Stimulated activated CD4-positive, alpha-beta T cell treated with anti-CD3 and anti-CD28 coated beads, Interleukin-12 subunit alpha, Interleukin-12 subunit beta, amount 100 ng/mL, for 48 hours (primary cell): ENCODE results near the gene ARSJ.

Experiments
- DNase-seq, 3 donors: peaks; one replicate each; pipeline ENCODE4 v3.0.0-alpha.2; 2020; ENCODE audit warnings: low read depth in 2 of 3, low spot score in 1 of 3

ARSJ gene

DNA sequence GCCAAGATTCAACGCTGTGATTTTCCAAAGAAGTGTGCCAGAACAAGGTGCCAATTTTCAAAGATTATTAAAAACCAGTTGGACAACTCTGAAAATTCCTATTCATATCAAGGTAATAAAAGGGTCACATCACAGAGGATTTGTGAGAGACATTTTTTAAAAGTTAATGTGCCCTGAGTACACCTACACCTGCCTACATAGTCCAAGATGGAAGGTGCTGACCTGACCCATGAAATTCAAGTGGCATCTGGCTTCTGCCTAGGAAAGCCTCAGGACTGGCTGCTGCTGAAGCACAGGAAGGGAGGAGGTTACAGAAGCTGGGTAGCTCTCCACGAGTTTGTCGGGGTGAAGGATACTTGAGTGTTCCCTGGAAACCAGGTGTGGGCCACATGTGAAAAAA is 11.4 kb upstream of the ARSJ start:
- no peak for DNase-seq

DNA sequence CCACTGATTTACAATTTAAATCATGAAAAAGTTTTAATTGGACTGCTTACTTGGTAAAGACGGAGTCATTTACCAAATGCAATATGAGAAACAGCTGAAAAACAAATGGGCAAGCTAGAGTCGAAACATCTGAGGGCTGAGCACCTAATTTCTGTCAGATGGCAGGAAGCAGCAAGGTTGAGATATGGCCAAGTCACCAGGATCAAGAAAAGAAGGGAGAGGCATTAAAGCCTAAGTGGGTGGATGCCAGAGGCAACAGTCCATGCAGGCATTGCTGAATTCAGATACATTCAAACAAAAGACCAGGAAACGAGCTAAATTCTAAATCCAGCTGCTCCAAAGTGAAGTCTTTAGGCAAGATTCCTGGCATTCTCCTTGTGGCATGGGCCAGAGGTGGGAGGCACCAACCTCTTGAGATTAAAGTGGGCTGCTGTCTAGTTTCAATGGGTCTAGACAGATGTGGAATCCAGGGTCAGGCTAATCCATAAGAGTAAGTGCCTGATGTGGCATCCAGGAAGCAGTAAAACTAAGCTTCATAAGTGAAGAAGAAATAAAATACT is 8.0 kb upstream of the ARSJ start:
- DNase-seq: no peak

DNA sequence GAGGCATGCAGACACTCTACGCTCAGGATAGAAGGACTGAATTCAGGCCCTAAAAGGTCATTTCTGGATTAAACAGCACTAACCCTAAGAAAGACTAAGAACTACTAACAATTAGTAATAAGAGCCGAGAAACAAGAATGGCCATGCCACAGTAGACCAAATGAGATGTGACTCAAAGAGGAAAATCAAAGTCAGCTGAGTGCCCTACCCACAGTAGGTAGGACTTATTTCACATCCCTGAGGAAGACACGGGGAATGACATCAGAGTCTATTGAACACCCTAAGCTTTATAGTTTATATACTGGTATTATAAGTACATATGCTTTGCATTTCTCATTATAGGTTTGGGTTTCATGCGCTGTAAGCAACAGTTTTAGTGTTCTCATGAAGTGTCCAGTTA is 2.7 kb upstream of the ARSJ start:
- DNase-seq: no peak

DNA sequence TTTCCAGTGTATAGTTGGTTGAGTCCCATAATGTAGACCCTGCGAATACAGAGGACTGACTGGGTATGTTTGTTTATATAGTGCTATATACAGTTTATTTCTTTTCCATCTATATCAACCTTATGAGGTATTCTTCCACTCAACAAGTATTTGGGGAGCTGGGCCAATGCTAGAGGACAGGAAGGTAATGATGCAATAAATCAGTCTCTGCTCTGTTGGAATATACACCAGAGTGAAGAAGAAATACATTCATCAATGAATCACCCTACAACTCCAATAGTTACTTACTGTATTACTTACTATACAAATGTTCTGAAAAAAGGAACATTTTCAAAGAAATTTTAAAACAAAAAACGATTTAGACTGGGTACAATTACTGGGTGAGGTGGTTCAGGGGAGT is 2.1 kb upstream of the ARSJ start:
- DNase-seq: no peak

DNA sequence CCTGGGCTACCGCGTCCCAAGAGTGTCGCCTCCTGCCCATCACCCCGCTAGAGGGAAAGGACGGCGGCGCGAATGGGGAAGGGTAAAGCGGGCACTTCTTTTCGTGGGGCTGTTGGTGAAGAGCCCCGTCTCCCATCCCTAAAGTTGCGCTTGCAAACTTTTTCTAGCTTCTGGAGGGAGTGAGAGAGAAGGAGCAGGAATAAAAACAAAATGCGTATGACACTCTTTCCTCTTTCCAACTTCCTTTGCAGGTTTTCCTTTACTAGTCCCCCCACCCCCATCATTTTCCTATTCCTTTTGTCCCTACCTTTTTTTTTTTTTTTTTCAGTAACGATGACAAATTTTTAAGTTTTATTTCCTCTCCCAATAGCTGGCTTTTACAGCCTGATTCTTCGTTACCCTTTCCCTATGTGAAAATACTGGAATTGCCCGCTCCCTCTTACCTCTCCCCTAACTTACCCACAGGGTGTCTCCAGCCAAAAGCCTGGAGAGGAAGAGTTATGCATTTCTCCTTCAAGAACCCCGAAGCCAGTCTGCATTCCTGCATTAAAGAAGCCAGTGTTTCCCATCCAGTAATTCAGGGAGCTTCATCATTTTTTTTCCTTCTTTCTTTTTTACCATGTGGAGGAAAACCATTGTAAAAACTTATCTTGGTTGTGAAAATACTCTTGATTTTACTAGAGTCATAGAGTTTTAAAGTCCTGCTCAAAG is 613 bp upstream of the ARSJ start:
- no peak for DNase-seq

DNA sequence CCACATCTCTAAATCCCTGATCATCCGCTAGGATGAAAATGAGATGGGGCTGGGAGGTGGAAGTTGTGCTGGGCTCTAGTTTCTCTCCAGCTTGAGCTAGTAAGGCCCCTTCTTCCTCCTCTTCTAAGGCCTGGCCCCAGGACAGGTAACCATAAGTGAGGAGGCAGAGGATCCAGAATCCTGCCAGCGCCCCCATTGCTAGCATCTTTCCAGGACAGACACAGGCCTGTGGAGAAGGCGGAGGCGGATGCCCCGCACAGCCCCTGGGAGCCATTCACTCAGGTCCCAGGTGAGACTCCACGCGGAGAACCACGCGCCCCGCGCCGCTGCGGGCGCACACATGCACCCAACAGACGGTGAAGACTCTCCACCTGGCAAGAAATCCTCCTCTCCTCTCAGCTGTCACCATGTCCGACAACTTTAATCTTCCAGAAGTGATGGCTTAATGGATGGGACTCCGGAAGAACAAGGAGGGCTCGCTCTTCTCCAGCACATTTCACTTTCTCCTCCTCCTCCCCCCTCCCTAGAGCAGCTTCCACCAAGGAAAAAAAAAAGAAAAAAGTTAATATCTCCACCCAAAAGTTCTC is 793 bp downstream of the ARSJ start:
- DNase-seq: no peak

DNA sequence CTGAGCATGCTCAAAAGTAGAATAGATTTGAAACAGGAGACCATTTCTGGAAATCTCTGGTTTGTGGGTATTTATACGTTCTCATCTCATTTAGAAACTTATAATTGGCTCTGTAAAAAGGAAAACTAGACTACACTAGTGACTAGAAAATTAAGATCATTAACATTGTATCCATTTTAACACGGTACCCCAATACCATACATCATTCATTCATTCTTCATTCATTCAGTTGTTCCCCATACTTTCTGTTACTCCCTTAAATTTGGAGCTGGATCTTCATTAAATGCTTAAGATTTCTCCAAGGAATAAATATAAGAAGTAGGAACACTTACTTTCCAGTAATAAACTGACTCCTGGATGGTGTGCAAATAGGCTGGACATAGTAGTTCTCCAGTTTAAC is 1.3 kb downstream of the ARSJ start:
- DNase-seq: no peak

DNA sequence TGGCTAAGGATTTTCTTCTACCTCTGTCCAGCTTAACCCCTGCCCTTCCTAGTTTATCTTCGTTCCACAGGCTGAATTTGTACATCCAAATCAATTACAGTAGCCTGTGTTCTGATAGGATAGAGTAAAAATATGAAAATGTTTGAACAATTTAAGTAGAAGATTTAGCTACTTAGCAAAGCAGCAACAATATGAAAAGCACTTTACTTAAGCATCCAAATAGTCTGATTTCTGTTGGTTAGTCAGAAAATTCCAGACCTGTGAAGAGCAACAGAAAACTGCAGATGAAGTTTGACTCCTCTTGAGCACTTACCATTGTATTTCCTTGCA is 2.0 kb downstream of the ARSJ start:
- DNase-seq: no peak

DNA sequence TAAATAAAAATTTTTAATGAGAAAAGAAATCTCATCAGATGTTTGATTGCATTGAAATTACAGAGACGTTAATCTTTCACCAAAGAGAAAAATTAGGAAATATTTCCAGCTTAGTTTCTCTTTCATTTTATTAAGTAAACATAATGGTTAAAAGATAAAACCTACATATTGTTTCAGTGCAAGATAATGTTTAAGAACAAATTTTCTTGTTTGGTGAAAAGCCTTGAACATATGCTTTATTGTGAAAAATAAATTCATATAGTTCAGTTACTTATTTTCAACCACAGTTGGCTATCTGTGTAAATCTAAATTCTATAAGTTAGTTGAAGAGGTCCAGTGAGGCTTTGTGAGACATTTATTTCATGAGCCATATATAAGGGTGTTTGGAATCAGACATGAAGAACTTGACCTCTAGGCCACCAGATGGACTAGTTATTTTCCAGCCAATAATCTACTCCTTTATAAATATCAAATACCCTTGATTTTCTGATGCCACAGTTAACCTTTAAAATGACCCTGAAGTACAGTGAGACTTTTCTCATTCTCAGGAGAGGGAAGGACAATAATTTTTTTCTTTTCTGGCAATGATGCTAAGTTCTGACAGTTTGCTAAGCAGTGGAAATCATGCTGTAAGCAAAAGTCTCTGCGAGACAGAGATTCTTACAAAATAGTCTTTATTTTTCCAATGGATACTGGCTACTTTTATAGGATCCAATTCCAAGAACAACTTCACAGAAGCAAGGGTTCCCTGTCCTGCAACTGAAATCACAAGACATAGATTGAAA is 2.5 kb downstream of the ARSJ start:
- DNase-seq: no peak

DNA sequence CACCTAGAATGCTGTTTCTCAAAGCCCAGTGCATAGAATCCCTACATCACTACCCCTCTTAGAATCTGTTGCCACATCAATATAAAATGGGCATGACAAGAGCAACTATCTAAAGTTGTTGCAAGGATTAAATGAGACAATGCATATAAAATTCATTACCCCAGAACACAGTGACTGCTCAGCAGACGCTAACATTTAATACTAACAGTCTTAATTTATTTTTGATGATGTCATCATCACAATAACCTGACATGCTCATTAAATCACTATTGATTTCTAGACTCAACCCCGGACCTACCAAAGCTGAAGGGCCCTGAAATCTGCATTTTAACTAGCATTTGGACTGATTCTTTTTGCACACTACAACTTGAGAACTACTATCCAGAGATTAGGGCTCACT is 3.9 kb downstream of the ARSJ start:
- no peak for DNase-seq

DNA sequence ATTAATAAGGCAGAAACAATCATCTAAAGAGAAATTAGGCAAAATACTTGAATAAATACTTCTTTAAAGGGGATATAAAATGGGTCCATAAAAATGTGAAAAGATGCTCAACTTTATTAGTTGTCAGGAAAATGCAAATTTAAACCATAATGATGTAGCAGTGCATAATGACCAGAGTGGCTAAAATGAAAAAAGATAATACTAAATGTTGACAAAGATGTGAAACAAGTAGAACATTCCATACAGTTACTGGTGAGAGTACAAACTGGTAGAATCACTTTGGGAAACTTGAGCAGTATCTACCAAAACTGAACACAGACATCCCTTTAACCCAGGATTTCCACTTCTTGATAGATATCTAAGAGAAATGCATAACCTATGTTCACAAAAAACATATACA is 5.0 kb downstream of the ARSJ start:
- DNase-seq: no peak

DNA sequence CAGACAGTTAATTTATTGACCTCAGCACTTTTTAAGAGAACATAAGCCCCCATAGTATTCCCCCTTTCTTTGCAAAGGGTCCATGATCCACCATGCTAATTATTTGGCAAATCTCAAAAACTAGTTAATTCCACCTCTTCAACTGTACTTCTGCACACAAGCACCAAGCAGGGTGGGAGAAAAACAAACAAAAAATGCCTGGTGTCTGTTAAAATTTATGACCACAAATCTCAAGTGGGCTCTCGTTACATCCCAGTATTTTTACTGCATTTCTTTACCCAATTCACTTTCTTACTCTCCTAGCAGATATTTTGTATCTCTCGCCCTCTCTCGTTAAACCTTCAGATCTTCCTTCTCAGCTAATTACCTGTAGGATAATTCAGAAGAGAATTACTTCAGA is 6.1 kb downstream of the ARSJ start:
- DNase-seq: no peak

DNA sequence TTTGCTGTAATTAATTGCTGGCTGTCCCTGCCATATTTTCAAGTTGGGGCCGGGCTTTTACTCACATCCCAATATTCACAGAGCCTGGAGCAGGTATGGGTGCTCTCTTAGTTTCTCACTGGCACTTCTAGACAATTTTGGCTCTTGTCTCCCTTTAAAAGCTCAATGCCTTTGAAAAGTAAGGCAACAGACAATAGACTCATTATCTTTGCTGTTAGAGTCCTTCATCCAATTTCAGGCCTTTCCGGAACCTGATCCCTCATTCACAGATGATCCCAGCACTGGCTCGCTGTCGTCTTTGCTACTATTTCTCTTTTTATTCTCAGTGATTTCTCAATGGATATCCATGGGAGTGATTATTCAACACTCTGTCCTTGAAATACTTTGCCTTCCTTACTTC is 6.7 kb downstream of the ARSJ start:
- no peak for DNase-seq

DNA sequence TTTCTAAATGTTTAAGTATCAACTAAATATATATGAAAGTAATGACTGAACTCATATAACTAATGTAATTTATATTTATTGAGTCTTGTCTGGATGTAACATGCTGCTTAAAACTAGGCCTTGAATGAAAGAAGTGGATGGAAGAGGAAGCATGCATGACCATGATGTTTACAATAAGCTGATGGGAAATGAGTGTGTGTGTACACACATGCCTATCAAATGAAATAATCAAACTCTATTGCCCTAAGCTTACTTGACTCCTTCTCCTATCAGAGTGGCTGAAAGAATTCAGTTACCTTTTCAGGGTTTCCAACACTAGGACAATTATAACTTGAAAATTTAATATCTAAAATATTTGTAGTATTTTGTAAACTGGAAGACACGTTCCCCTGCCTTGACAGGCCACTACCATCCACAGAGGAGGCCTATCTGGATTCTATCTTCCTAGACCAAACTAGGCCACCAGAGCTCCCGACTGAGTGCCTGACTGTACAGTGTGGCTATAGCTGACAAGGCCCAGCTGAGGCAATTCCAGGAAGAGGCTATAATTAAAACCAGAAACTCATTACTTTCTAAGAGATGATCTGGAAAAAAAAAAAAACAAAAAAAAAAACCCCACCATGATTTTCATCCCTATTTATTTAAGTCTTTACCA is 7.6 kb downstream of the ARSJ start:
- DNase-seq: no peak

DNA sequence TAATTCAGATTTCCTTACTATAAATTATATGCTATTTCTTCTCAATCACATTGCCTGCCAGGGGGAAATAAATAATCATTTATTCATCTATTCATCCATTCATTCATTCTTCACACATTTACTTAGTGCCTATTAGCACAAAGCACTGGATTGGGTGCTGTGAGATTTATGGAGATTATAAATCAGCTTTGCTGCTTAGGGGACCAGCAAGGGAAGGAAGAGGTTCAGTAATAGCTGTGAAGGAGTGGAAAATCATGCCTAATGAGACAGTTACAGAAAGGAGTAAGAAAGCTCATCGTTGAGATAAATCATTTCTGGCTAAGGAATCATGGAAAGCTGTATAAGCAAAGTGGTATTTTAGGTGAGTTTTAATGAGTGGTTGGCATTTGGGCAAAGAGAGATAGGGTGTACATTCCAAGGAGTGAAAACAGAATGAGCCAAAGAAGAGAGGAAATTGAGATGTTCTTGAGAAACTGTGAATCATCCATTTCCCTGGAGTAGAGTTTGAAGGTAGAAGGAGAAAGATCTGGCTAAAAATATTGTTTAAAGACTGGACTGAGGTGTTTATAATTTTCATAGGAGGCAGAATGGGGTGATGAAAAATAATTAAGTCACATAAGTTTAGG is 9.6 kb downstream of the ARSJ start:
- no peak for DNase-seq

DNA sequence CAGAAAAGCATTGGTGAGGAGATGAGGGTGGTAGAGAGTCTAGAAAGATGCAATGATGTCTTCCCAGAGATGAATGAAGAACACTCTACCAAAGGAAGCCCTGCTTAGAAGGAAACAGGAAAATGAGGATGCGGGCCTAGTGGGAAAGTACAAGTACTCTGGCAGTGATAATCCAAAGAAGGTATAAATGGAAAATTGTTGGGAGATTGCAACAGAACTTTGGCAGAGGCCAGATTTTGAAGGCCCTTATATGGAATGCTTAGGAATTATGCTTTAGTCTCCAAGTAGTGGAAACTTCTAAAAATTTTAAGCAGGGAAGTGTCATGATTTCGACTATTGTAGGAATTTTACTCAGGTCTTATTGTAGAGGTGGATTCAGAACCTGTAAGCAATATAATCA is 11.0 kb downstream of the ARSJ start:
- no peak for DNase-seq

DNA sequence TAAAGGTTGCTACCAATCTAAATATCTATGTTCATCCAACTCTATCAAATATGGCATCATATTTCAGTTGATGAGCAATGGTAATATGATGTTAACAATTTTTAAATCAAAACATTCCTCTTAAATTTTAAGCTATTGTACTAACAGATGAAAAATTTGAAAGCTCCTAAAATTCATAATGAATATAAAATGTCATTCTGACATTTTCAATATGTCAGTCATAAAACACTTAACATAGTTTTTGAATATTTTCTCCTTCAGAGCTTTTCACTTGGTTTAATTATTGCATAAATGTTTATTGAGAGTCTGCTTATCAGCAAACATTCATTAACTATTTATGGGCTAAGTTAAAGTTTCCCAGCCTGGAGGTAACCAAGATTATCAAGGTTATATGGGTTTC is 11.8 kb downstream of the ARSJ start:
- DNase-seq: no peak

DNA sequence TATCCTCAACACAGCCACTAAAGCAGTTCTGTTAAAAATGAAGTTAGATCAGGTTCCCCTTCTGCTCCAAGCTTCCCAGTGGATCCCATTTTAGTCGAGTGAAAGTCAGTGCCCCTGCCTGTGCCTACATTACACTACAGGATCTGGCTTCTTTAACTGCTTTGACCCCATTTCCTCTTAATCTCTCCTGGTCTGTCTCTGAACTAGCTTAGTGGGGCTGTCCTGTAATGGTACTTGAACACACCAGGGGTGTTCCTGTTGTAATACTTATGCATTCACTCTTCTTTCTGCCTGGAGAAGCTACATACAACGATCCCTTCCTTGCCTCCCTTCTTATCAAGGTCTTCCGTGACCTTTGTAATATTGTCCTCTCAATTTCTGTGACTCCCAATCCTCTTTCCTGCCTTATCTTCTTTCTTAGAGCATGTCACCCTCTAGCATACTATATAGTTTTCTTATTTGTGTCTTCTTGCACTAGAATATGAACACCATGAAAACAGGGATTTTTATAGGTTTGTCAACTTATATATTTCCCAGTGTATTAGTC is 16.7 kb downstream of the ARSJ start:
- DNase-seq: no peak

DNA sequence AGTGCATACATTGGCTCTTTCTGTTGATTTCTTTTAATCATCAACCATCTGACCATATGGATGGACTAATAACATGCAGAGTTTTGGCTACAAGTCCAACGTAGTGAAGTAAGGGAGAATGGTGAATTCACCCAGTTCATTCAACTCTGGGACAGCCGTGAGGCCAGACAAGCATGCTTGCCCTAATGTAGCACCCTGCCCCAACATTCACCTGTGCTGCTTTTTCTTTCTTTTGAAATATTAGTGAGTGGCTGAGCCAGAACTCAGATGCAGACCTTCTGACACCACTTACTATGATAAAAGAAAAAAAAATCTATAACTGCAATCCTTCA is 17.5 kb downstream of the ARSJ start:
- DNase-seq: no peak

DNA sequence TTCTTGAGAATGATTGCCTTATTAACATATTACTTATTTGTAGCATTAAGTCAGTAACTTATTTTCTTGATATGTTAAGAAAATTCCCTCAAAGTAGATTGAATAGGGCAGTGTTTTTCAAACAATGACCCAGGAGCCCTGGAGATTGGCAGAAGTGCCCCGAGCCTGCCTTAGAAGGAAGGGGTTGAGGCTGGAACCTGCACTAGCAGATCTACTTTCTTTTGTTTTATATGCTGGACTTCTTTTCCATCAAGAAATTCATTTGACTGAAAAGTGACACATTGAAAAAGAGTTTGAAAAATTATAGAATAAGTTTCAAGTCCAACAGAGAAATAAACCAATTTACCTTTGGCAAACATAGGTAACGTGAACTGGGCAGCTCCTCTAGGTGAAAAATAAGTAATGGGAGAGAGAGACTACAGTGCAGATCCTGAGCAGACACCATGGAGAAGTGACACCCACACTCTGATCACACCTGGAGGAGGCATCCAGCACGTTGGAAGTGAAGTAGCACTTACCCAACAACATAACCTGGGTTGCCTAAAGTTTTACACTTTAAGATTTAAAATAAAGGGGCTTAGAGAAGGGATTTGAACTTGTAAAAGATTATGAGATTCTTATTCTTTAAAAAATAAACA is 18.6 kb downstream of the ARSJ start:
- no peak for DNase-seq

DNA sequence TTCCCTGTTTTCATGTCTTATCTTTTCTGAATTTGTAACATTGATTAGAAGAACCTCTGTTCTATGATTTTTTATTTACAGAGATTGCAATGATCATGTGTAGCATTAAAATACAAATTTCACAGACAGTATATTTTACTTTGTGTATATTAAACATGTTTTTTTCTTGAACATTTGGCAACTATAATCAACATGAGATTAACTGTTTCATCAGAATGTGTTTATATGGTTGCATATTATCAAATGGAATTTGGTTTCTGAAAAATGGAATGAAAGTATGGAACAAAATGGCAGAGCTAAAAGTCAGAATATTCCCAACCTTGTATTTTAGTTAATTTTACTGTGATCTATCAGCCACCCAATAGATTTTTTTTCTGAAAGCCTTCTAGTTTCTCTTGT is 19.9 kb downstream of the ARSJ start:
- DNase-seq: no peak
